Endothelial cell of umbilical vein (primary cell): ENCODE data around the gene IFT52. TPM values are rescaled to one million over a fixed set of nuclear protein-coding genes. Genes with fewer than 3 reads are reported as not detected.

ENCODE experiments used
- BruUV-seq: library from RNA; stranded (reverse); fragments of 400-500 nt; replicated peaks from 2 replicates; lab custom pipeline; 2021; lab: Mats Ljungman, UMichigan
- CTCF ChIA-PET: fragments of 300-600, 350-600 bp; sonication (Branson Sonifier 250); formaldehyde crosslinking; loops from one replicate; lab custom pipeline; 2021; ENCODE audit warnings: antibody characterized with exemption, inconsistent platforms; lab: Charles Lee
- POLR2A ChIA-PET: fragments of 300-600, 350-600 bp; sonication (Branson Sonifier 250); formaldehyde crosslinking; loops from one replicate; lab custom pipeline; 2021; ENCODE audit warnings: antibody characterized with exemption, inconsistent platforms; lab: Charles Lee
- DNase-seq: peaks from one replicate; pipeline ENCODE4 v3.0.0-alpha.2; 2011; ENCODE audit warnings: low read depth, low spot score
- FAIRE-seq: peaks from 2 replicates; lab custom pipeline; 2011; peaks lifted over from hg19 to GRCh38; lab: Jason Lieb, UNC
- H2AFZ ChIP-seq: 2 replicates; pipeline ENCODE4 v1.6.0; 2012; ENCODE audit warnings: low read depth, low read length, control low read depth, inconsistent platforms
- H3K27ac ChIP-seq: 2 replicates; pipeline ENCODE4 v1.5.1; 2011; ENCODE audit warnings: low read depth, mild to moderate bottlenecking, control low read depth, low read length, moderate library complexity; ENCODE audit not compliant: insufficient read depth
- H3K27me3 ChIP-seq, 2 experiments: 2 replicates each; pipeline versions ENCODE4 v1.6.0 to v1.6.1; 2011; ENCODE audit warnings: low read length in 2 of 2, mixed read lengths in 1 of 2; ENCODE audit not compliant: control insufficient read depth in 2 of 2, insufficient read depth in 2 of 2
- H3K36me3 ChIP-seq, 2 experiments: 2 replicates in 1 of 2; 3 replicates in 1 of 2; pipeline ENCODE4 v1.5.1; 2011; ENCODE audit warnings: low read length in 2 of 2, mild to moderate bottlenecking in 1 of 2, moderate library complexity in 1 of 2; ENCODE audit not compliant: control insufficient read depth in 2 of 2, insufficient read depth in 2 of 2; ENCODE audit errors: extremely low read depth in 1 of 2
- H3K4me1 ChIP-seq: 3 replicates; pipeline ENCODE4 v1.5.1; 2011; ENCODE audit warnings: mild to moderate bottlenecking, low read length; ENCODE audit not compliant: control insufficient read depth, insufficient read depth; ENCODE audit errors: extremely low read depth
- H3K4me2 ChIP-seq: 2 replicates; pipeline ENCODE4 v1.6.1; 2011; ENCODE audit warnings: low read length, control low read depth, mixed read lengths; ENCODE audit not compliant: insufficient read depth
- H3K4me3 ChIP-seq, 3 experiments: fragments of 200-600 bp in 1 of 3; sonication (generic), shearing (Covaris generic) in 1 of 3; replicated peaks in 1 of 3; 2 replicates each; pipeline ENCODE4 v1.5.1; 2011 to 2016; ENCODE audit warnings: control low read depth in 3 of 3, low read length in 3 of 3, mild to moderate bottlenecking in 2 of 3, inconsistent platforms in 1 of 3, low read depth in 1 of 3, moderate library complexity in 1 of 3; ENCODE audit not compliant: insufficient read depth in 1 of 3
- H3K79me2 ChIP-seq: 2 replicates; pipeline ENCODE4 v1.6.0; 2012; ENCODE audit warnings: low read length, inconsistent platforms; ENCODE audit not compliant: control insufficient read depth, insufficient read depth
- H3K9ac ChIP-seq: replicated peaks from 2 replicates; pipeline ENCODE3; 2011; ENCODE audit warnings: low read length, control low read depth; ENCODE audit not compliant: insufficient read depth; ENCODE audit errors: extremely low read depth
- H3K9me1 ChIP-seq: replicated peaks from 3 replicates; pipeline ENCODE4 v1.6.0; 2011; ENCODE audit warnings: mild to moderate bottlenecking, low read length; ENCODE audit not compliant: control insufficient read depth, insufficient read depth; ENCODE audit errors: extremely low read depth
- H3K9me3 ChIP-seq: replicated peaks from 2 replicates; pipeline ENCODE4 v1.5.1; 2012; ENCODE audit warnings: low read length, inconsistent platforms; ENCODE audit not compliant: control insufficient read depth, insufficient read depth
- H4K20me1 ChIP-seq: replicated peaks from 2 replicates; pipeline ENCODE3; 2011; ENCODE audit warnings: mild to moderate bottlenecking, low read length; ENCODE audit not compliant: control insufficient read depth, insufficient read depth; ENCODE audit errors: extremely low read depth
- EZH2 ChIP-seq: IDR thresholded peaks from 2 replicates; pipeline ENCODE4 v1.6.1; 2012; ENCODE audit warnings: borderline replicate concordance, low read depth, mild to moderate bottlenecking, moderate library complexity, low read length, inconsistent platforms; ENCODE audit not compliant: severe bottlenecking
- FOS ChIP-seq: IDR thresholded peaks from 2 replicates; pipeline ENCODE4 v1.6.1; 2011; ENCODE audit warnings: mild to moderate bottlenecking, low read length, moderate library complexity, borderline replicate concordance; ENCODE audit not compliant: insufficient read depth
- GATA2 ChIP-seq: IDR thresholded peaks from 2 replicates; pipeline ENCODE4 v1.7.0; 2011; ENCODE audit warnings: low read depth, mild to moderate bottlenecking, moderate library complexity, mixed read lengths, low read length; ENCODE audit not compliant: insufficient read length, insufficient read depth
- JUN ChIP-seq: IDR thresholded peaks from 2 replicates; pipeline ENCODE4 v1.6.1; 2011; ENCODE audit warnings: borderline replicate concordance, low read depth; ENCODE audit not compliant: insufficient read length, insufficient read depth
- MYC ChIP-seq: IDR thresholded peaks from one replicate; pipeline ENCODE4 v1.6.1; 2011; ENCODE audit warnings: mild to moderate bottlenecking, low read depth, low read length
- POLR2A ChIP-seq: IDR thresholded peaks from 2 replicates; pipeline ENCODE4 v1.6.1; 2012; ENCODE audit warnings: low read depth, mild to moderate bottlenecking, control low read depth, low read length
- POLR2AphosphoS5 ChIP-seq: IDR thresholded peaks from 2 replicates; pipeline ENCODE4 v1.6.1; 2012; ENCODE audit warnings: low read depth, mild to moderate bottlenecking, control low read depth, low read length, moderate library complexity; ENCODE audit not compliant: insufficient read depth
- dilution Hi-C: fragments of 300-500 bp; cut with MboI; formaldehyde crosslinking; loops from one replicate; pipeline ENCODE4 v1.15.0; 2019; ENCODE audit warnings: low sequenced_read_pairs; ENCODE audit not compliant: extremely low pct_ligation_motif_present
- intact Hi-C: fragments of 100-400 bp; cut with micrococcal nuclease; formaldehyde crosslinking; loops from one replicate; pipeline ENCODE4 v1.10.0; 2022
- polyA plus RNA-seq, 4 experiments: library from polyadenylated mRNA; depleted of rRNA in 3 of 4; stranded (reverse) in 3 of 4; unstranded in 1 of 4; fragments of >200 nt; gene quantifications; 2 replicates each; pipeline versions ENCODE4 v1.2.1 to v1.2.3, GENCODE V29; 2011 to 2012; ENCODE audit warnings: missing spikeins in 1 of 4
- total RNA-seq: library from RNA; stranded (reverse); gene quantifications from 2 replicates; pipeline ENCODE4 v1.2.3, GENCODE V29; 2021
- TF ChIP-seq, protein P1 (sequence below), 2 donors: IDR thresholded peaks; 1 replicate in 1 of 2; 2 replicates in 1 of 2; pipeline ENCODE4 v1.5.1; 2011; ENCODE audit warnings: low read length in 2 of 2, mild to moderate bottlenecking in 2 of 2, moderate library complexity in 2 of 2, control low read depth in 1 of 2, inconsistent platforms in 1 of 2, low read depth in 1 of 2; ENCODE audit not compliant: insufficient read depth in 1 of 2; ENCODE audit errors: extremely low read depth in 1 of 2
- TF ChIP-seq, protein P2 (sequence below): IDR thresholded peaks from 2 replicates; pipeline ENCODE4 v1.6.1; 2011; ENCODE audit not compliant: insufficient read depth, insufficient read length

The IFT52 gene
- total and polyA plus RNA-seq, 2 donors (not counting 3 experiments of a cell fraction or from before 2014, with no cell fraction given), result 30.0 to 33.4 TPM

DNA sequence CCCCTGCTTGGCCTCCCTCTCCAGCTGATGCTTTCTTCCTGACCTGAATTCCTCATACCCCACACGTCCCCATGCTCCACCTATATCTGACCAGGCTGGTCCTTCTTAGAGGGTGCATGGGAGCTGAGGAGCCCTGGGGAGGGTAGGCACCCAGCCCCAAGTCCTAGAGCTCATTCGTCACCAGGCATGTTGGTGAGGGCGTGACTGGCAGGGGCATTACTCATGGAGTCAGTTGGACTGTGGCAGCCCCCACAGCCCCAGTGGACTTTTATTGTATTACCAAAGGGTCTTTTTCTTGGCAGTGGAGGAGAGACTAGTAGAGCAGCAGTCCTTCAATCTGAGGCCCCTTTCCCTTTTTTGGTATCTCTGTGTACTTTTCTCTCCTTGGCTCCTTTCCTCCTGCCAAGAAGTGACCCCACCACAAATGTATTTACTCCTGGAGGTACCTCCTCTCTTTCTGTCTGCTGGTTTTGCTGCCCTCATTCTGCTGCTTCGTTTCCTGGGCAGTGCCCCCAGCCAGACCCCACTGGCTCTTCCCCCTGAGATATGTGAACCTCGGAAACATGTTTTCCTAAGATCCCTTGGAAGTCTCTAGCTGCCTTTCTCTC, 42.4 kb upstream of the IFT52 start:
- intact Hi-C loops, result no loop called here
- no peak overlapping the region for H3K4me3 ChIP-seq
- TF ChIP-seq JUN (no peak), POLR2A (no peak), GATA2 (no peak), MYC (no peak), POLR2AphosphoS5 (no peak), FOS (no peak), EZH2 (no peak)
- TF ChIP-seq, protein P1, sequence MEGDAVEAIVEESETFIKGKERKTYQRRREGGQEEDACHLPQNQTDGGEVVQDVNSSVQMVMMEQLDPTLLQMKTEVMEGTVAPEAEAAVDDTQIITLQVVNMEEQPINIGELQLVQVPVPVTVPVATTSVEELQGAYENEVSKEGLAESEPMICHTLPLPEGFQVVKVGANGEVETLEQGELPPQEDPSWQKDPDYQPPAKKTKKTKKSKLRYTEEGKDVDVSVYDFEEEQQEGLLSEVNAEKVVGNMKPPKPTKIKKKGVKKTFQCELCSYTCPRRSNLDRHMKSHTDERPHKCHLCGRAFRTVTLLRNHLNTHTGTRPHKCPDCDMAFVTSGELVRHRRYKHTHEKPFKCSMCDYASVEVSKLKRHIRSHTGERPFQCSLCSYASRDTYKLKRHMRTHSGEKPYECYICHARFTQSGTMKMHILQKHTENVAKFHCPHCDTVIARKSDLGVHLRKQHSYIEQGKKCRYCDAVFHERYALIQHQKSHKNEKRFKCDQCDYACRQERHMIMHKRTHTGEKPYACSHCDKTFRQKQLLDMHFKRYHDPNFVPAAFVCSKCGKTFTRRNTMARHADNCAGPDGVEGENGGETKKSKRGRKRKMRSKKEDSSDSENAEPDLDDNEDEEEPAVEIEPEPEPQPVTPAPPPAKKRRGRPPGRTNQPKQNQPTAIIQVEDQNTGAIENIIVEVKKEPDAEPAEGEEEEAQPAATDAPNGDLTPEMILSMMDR (IDR thresholded peaks at IDR 0.05; ENCODE audit: extremely low read depth in 1 of 2, insufficient read depth in 1 of 2, low read depth in 1 of 2, low read length in 2 of 2), result no peak
- TF ChIP-seq, protein P2, sequence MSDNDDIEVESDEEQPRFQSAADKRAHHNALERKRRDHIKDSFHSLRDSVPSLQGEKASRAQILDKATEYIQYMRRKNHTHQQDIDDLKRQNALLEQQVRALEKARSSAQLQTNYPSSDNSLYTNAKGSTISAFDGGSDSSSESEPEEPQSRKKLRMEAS, result no peak
- H3K9me1 ChIP-seq, result no peaks in the 10 kb centered on the region
- ChIA-PET POLR2A (no interaction called here), CTCF (interaction anchor here (0.9 to 4.8 kb wide), 3 partner anchors 10 to 12 kb away, joined by 3 to 21 read pairs (median 3); no protein-coding TSS in a partner anchor)
- H3K27me3 ChIP-seq, result no peaks in the 10 kb centered on the region
- dilution Hi-C loops, result no loop called here
- no peaks in the 10 kb centered on the region for H3K9me3 ChIP-seq
- no peak overlapping the region for H3K9ac ChIP-seq
- H2AFZ ChIP-seq, result no peak overlapping the region
- FAIRE-seq (no peak), DNase-seq (no peak)
- H3K4me1 ChIP-seq, result peaks cover 6% of the 10 kb centered on the region
- BruUV-seq, result no TSS peak
- no peak overlapping the region for H3K4me2 ChIP-seq
- no peaks in the 10 kb centered on the region for H4K20me1 ChIP-seq
- no peaks in the 10 kb centered on the region for H3K79me2 ChIP-seq
- H3K36me3 ChIP-seq, result no peaks in the 10 kb centered on the region
- no peak overlapping the region for H3K27ac ChIP-seq
